ENCODE measurements around the gene SMARCC2. TPM values are rescaled to one million over a fixed set of nuclear protein-coding genes. Genes with fewer than 3 reads are reported as not detected.

SMARCC2 gene
- total and polyA plus RNA-seq, 2 of the 13 experiments (the other 11 are each of a cell fraction or from before 2014, with no cell fraction given), result 21.3 to 24.1 TPM

DNA sequence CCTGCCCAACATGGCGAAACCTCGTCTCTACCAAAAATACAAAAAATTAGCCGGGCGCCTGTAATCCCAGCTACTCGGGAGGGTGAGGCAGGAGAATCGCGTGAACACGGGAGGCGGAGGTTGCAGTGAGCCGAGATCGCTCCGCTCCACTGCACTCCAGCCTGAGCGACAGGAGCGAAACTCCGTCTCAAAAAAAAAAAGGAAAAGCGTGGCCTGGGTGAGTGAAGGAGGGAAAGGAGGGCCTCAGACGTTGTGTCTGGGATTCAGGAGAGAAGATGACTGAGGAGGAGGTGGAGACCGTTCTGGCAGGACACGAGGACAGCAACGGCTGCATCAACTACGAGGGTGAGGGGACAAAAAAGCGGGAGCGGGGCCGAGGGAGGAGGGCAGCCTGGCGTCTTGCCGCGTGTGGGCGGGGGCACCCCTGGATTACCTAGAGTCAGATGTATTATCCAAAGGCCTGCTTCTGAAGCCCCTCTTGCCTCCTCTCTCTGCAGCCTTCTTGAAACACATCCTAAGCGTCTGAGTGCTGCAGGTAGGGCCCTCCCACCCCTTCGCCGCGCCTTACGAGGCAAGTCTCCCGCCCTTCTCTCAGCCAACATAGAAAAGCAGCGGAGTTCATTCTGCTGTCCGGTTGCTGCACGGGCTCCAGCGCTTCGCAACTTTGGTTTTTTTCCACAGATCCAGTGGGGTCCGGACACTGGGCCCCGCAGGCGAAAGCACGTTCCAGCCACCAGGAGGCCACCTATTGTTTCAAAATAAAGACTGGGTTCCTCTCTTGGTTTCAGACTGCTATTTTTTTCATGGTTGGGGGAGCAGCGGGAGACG, 31.9 kb downstream of the SMARCC2 start (continued):
- TF ChIP-seq, protein P1, sequence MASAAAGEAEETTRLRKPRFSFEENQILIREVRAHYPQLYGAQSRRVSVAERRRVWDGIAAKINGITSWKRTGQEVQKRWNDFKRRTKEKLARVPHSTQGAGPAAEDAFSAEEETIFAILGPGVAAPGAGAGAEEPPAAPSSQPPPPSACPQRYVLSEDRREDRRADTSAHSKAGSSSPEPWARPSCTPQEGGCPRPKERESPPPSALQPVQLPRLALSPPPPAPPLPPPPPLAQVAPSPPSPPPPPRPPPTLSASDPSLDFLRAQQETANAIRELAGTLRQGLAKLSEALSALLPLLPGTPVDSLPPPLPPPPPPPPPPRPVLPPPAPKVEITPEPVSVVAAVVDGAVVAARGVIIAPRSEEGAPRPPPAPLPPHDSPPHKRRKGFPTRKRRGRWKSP (CRISPR knock-in tag; IDR thresholded peaks at IDR 0.05), result peak; percentile 46; the same call in 1 of the 2 replicates
- TF ChIP-seq, protein P2, sequence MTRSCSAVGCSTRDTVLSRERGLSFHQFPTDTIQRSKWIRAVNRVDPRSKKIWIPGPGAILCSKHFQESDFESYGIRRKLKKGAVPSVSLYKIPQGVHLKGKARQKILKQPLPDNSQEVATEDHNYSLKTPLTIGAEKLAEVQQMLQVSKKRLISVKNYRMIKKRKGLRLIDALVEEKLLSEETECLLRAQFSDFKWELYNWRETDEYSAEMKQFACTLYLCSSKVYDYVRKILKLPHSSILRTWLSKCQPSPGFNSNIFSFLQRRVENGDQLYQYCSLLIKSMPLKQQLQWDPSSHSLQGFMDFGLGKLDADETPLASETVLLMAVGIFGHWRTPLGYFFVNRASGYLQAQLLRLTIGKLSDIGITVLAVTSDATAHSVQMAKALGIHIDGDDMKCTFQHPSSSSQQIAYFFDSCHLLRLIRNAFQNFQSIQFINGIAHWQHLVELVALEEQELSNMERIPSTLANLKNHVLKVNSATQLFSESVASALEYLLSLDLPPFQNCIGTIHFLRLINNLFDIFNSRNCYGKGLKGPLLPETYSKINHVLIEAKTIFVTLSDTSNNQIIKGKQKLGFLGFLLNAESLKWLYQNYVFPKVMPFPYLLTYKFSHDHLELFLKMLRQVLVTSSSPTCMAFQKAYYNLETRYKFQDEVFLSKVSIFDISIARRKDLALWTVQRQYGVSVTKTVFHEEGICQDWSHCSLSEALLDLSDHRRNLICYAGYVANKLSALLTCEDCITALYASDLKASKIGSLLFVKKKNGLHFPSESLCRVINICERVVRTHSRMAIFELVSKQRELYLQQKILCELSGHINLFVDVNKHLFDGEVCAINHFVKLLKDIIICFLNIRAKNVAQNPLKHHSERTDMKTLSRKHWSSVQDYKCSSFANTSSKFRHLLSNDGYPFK (CRISPR knock-in tag; IDR thresholded peaks at IDR 0.05; ENCODE audit: borderline replicate concordance), result 0 out of 2 replicates have a peak, but pooled peaks have one; percentile 6
- TF ChIP-seq ZFP90 (CRISPR knock-in tag; IDR thresholded peaks at IDR 0.05; ENCODE audit: borderline replicate concordance), result no peak
- TF ChIP-seq, protein P3, sequence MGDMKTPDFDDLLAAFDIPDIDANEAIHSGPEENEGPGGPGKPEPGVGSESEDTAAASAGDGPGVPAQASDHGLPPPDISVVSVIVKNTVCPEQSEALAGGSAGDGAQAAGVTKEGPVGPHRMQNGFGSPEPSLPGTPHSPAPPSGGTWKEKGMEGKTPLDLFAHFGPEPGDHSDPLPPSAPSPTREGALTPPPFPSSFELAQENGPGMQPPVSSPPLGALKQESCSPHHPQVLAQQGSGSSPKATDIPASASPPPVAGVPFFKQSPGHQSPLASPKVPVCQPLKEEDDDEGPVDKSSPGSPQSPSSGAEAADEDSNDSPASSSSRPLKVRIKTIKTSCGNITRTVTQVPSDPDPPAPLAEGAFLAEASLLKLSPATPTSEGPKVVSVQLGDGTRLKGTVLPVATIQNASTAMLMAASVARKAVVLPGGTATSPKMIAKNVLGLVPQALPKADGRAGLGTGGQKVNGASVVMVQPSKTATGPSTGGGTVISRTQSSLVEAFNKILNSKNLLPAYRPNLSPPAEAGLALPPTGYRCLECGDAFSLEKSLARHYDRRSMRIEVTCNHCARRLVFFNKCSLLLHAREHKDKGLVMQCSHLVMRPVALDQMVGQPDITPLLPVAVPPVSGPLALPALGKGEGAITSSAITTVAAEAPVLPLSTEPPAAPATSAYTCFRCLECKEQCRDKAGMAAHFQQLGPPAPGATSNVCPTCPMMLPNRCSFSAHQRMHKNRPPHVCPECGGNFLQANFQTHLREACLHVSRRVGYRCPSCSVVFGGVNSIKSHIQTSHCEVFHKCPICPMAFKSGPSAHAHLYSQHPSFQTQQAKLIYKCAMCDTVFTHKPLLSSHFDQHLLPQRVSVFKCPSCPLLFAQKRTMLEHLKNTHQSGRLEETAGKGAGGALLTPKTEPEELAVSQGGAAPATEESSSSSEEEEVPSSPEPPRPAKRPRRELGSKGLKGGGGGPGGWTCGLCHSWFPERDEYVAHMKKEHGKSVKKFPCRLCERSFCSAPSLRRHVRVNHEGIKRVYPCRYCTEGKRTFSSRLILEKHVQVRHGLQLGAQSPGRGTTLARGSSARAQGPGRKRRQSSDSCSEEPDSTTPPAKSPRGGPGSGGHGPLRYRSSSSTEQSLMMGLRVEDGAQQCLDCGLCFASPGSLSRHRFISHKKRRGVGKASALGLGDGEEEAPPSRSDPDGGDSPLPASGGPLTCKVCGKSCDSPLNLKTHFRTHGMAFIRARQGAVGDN (CRISPR knock-in tag; IDR thresholded peaks at IDR 0.05), result peak; percentile 88
- TF ChIP-seq ZNF549 (CRISPR knock-in tag; IDR thresholded peaks at IDR 0.05), result 0 out of 2 replicates have a peak, but pooled peaks have one; percentile 60
- peak; percentile 22; the same call in 1 of the 2 replicates for TF ChIP-seq FOSL2 (CRISPR knock-in tag; IDR thresholded peaks at IDR 0.05)
- peak; percentile 92 for TF ChIP-seq ZNF331 (CRISPR knock-in tag; IDR thresholded peaks at IDR 0.05)
- peak; percentile 21; the same call in 1 of the 2 replicates for TF ChIP-seq STAG1 (CRISPR knock-in tag; IDR thresholded peaks at IDR 0.05)
- no peak for TF ChIP-seq SP5 (CRISPR knock-in tag; IDR thresholded peaks at IDR 0.05; ENCODE audit: borderline replicate concordance, low read depth)
- TF ChIP-seq AGO1 (IDR thresholded peaks at IDR 0.05; ENCODE audit: low read depth, low read length, poor library complexity, severe bottlenecking), result peak; percentile 66
- peak; percentile 61; the same call in 1 of the 2 replicates for TF ChIP-seq ZNF280B (CRISPR knock-in tag; IDR thresholded peaks at IDR 0.05; ENCODE audit: borderline replicate concordance)
- TF ChIP-seq EHMT2 (IDR thresholded peaks at IDR 0.05; ENCODE audit: borderline replicate concordance, low read depth, low read length), result no peak
- no peak for TF ChIP-seq CAMTA2 (CRISPR knock-in tag; IDR thresholded peaks at IDR 0.05; ENCODE audit: borderline replicate concordance)
- TF ChIP-seq, protein P4, sequence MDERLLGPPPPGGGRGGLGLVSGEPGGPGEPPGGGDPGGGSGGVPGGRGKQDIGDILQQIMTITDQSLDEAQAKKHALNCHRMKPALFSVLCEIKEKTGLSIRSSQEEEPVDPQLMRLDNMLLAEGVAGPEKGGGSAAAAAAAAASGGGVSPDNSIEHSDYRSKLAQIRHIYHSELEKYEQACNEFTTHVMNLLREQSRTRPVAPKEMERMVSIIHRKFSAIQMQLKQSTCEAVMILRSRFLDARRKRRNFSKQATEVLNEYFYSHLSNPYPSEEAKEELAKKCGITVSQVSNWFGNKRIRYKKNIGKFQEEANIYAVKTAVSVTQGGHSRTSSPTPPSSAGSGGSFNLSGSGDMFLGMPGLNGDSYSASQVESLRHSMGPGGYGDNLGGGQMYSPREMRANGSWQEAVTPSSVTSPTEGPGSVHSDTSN (CRISPR knock-in tag; IDR thresholded peaks at IDR 0.05), result no peak
- no peak for TF ChIP-seq SUZ12 (IDR thresholded peaks at IDR 0.05; ENCODE audit: low read depth, low read length)
